NK-92 treated with Interleukin-12 subunit alpha and Interleukin-12 subunit beta, amount 100 ng/mL, for 24 hours (cell line): ENCODE measurements around the gene SYTL3.
"Not testable (repeated sequence)": the region's sequence is repeated elsewhere in the genome, so short reads cannot be mapped to it uniquely, and the experiment has no call there.

Experiments
- DNase-seq: peaks from one replicate; lab custom pipeline; 2025; lab: John Stamatoyannopoulos, UW

SYTL3 gene

GRCh38 chr6:158694913-158695312 is 45.1 kb downstream of the SYTL3 start:
- no peak for DNase-seq

GRCh38 chr6:158697811-158698210 is 48.0 kb downstream of the SYTL3 start:
- no peak for DNase-seq

DNA sequence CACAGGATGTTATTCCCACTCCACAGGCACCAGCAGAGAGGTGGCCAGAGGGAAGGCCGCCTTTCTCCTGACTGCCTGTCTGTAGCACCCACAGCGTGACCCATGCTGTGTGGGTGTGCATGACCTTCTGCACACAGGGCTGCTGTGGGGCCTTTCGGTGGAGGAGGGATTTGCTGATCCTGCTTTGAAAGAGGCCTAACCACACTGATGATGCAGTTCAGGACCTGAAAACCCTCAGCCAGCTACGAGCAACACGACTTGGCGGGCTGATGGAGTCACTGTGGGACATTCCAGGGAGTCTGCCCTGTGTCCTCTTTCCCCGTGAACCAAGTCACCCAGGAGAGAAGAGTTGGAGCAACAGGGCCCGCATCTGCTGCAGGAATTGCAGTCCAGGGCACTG is 49.1 kb downstream of the SYTL3 start:
- DNase-seq: no peak

DNA sequence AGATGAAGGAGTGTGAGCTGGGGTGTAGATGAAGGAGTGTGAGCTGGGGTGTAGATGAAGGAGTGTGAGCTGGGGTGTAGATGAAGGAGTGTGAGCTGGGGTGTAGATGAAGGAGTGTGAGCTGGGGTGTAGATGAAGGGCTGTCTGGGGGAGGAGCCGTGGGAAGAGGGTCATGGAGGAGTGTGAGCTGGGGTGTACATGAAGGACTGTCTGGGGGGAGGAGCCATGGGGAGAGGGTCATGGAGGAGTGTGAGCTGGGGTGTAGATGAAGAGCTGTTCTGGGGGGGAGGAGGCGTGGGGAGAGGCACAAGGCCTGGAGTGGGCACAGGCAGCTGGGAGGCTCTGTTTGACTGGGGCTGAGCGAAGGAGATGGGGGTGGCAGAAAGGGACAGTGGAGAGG is 51.4 kb downstream of the SYTL3 start:
- not testable (repeated sequence) for DNase-seq

- no peak for DNase-seq
Measured at GRCh38 chr6:158703111-158703836, 53.4 kb downstream of the SYTL3 start.

GRCh38 chr6:158703837-158704822 is 54.3 kb downstream of the SYTL3 start:
- DNase-seq: no peak

DNA sequence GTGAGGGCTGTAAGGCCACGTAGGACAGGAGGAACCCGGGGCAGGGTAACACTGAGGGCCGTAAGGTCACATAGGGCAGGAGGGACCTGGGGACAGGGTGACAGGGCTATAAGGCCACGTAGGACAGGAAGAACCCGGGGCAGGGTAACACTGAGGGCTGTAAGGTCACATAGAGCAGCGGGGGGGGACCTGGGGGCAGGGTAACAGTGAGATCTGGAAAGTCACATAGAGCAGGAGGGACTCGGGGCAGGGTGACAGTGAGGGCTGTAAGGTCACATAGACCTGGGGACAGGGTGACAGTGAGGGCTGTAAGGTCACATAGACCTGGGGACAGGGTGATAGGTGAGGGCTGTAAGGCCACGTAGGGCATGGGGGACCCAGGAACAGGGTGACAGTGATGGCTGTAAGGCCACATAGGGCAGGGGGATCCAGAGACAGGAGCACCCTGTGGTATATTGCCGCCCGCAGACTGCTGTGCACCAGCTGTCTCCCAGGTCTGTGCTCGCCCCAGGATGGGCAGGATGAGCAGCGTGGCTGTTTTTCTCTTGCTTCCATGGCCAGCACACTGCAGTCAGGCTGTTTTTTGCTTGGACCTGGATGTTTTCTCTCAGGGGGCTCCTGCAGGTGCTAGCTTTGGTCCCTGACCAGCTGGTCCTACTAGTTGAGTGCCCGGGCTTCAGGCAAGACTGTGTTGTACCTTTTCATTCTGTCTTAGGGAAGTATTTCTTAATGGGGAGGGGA is 55.7 kb downstream of the SYTL3 start:
- no peak for DNase-seq

DNA sequence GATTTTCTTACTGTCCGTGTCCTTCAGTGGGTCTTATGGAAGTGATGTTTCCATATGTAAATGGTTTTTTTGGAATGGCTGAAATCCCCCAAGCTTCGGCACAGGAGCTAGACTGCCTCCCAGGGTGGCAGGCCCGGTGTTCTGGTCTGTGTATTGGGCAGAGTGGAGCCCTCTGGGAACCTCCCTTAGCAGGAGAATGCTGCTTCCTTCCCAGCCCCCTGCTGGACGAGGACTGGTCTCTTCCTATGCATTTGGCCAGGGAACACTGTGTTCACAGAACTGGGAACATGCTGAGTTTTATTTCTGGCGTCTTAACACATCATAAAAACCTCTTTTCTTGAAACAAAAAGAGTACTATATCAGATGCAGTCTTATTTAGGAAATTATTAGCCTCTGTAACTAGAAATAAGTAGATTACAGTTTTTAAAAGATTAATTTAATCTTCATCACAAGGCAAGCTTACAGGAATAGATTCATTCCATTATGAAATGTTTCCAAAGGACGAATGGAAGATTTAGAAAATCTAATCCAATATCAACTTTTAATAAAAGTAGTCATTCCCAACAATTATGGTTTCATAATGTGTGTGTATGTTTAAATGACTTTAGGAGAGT is 56.6 kb downstream of the SYTL3 start:
- no peak for DNase-seq

DNA sequence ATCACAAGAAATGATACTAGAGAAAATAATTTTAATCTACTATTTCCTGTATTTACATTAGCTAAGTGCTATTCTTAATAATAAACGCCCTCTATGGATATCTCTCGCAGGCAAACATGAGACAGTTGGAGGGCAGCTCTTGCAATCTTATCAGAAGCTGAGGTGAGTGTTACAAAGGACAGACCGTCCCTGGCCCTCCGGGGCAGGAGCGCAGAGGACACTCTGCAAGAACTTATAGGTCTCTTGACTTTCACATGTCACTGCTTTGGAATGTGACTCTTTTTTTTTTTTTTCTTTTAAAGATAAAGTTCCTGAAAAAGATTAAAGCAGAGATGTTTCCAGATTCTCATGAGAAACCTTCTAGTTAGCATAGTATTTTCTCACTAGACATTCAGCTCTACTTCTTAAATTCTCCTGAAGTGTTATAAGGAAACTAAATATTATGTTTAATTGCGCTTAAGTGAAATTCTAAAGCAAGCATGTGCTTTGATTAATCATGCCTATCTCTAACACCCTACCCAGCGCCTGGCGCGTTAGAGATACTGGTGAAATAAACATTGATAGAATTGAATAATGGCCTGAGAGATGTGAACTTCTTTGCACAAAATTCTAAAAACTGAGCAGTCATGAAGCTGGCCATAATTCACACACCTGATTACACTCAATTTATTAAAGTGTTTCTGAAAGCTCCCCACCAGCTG is 57.4 kb downstream of the SYTL3 start:
- no peak for DNase-seq

DNA sequence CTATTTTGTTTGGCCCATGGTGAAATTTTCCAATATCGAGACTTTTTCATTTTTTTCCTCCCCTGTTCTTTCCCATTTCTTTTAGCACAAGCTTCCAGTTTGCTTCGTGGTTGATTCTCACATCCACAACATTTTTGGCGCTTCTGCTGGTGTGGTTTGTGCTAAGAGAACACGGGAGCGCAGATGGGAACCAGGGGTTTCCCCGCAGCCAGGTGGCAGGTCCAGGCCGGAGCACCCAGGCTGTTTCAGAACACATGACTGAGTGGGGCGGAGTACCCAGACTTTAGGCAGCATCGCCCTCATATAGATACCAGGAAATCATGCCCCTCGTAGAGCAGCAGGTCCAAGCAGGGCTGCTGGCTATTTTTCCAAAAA is 58.0 kb downstream of the SYTL3 start:
- DNase-seq: no peak

DNA sequence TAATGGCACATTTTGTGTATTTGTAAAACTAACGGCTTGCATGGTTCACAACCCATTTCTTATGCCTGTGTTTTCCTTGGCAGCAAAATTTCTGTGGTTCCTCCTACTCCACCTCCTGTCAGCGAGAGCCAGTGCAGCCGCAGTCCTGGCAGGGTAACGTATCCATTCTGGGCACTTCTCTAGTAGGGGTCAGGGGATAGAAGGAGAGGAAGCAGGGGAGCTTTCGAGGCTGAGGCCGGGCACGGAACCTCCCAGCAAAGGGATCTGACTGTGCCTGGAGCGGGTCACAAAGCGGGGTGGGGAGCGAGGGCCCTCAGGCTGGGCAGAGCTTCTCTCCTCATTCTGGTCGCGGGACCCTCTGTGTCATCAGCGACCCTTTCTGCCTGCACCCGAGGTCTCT is 58.4 kb downstream of the SYTL3 start:
- DNase-seq: no peak

DNA sequence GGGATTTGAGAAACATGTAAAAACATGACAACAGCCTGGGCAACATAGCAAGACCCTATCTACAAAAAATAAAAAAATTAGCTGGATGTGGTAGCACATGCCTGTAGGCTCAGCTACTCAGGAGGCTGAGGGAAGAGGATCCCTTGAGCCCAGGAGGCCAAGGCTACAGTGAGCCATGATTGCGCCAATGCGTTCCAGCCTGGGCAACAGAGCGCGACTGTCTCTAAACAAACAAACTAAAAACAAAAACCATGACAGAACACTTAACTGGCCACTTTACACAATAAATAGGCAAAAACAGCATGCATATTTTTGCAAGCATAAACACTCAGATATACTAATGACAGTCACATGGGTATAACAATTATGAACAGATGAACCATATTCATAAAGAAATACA is 60.0 kb downstream of the SYTL3 start:
- no peak for DNase-seq

GRCh38 chr6:158711264-158711663 is 61.4 kb downstream of the SYTL3 start:
- DNase-seq: no peak

- DNase-seq: no peak
Measured at GRCh38 chr6:158713469-158713868, 63.6 kb downstream of the SYTL3 start.

GRCh38 chr6:158714706-158715105 is 64.9 kb downstream of the SYTL3 start:
- no peak for DNase-seq

DNA sequence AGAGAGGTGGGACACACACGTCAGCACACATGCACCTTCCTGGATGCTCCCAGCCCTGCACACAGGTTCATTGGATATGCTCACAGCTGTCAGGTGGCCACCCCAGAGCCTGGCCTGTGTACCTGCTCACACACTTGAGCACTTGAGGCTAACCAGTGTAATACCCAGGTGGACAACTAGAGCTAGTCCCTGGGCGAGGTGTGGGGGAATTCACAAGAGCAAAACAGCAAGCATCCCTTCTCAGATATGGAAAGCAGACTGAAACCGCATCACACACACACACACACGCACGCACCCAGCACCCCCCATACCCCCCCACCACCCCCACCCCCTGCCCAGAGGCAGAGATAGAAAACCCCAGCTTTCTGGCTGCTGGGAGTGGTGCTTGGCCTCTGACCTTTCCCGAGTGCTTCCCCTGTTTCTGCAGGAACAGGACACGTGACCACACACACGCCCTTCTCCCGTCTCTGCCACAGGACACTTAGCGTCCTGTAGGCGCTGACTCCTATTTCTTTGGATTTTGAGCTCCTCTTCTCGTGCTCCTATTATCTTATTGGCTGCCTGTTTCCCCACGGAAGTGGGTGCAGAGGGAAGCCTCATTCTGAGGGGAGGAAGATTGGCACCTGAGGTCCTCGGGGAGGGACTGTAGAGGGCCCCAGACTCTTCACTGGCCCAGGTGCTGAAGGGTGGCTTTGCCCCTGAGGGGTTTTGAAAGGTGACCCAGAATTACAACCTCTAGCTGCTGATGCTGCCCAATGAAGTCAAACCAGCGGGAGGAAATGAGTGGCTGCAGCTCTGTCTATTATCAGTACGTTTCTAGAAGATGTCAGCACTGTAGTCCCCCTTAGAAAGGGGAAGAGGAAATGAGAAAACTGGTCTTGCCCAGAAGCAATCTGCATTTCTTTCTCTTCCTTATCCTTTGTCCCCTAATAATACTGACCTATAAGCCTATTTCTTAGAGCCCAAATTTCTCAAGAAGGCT is 65.8 kb downstream of the SYTL3 start:
- no peak for DNase-seq

- DNase-seq: no peak
Measured at GRCh38 chr6:158717341-158718330, 67.8 kb downstream of the SYTL3 start.

DNA sequence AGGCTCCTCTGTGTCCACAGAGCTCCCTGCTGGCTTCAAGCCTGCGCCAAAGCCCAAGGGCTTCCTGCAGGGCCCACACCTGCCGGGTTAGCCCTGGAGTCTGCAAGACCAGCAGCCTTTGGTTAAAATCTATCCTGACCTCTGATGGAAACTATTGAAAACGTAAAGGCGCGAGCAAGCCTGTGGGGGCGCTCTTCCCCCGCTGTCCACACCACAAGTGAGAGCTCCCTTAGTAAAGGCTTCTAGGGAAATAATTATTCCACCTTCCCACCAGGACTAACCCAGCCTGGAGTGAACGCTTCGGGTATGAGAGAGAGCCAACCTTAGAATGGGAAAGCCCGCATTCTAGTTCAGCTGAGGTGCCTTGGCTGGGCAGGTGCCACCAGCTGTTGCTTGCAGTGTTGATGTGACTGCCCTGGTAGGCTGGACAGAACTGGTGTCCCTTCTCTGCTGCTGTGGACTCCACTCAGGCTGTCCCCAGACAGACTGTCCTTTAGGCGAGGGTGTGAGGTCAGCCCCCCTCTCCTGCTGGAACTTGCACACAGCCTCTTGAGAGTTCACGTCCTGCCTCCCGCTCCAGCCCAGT is 68.7 kb downstream of the SYTL3 start:
- no peak for DNase-seq
